Ishikawa (cell line): Measurements from ENCODE around the gene MTG2.

Source experiments
- CEBPB ChIP-seq: IDR thresholded peaks from 2 replicates; pipeline ENCODE4 v1.6.1; 2012
- CREB1 ChIP-seq: IDR thresholded peaks from 2 replicates; pipeline ENCODE4 v1.6.1; 2012; ENCODE audit warnings: low read depth
- EGR1 ChIP-seq: IDR thresholded peaks from 2 replicates; pipeline ENCODE4 v1.6.1; 2012
- EP300 ChIP-seq: IDR thresholded peaks from 2 replicates; pipeline ENCODE4 v1.6.1; 2012; ENCODE audit warnings: borderline replicate concordance
- FOXM1 ChIP-seq: IDR thresholded peaks from 2 replicates; pipeline ENCODE4 v1.6.1; 2012; ENCODE audit warnings: low read depth, borderline replicate concordance
- MAX ChIP-seq: IDR thresholded peaks from 2 replicates; pipeline ENCODE4 v1.6.1; 2012
- NFIC ChIP-seq: IDR thresholded peaks from 2 replicates; pipeline ENCODE4 v1.6.1; 2012
- RAD21 ChIP-seq: IDR thresholded peaks from 2 replicates; pipeline ENCODE4 v1.6.1; 2012; ENCODE audit warnings: low read depth
- TAF1 ChIP-seq: IDR thresholded peaks from 2 replicates; pipeline ENCODE4 v1.6.1; 2012; ENCODE audit warnings: low read depth, mild to moderate bottlenecking
- TCF12 ChIP-seq: IDR thresholded peaks from 2 replicates; pipeline ENCODE4 v1.6.1; 2012; ENCODE audit warnings: low read depth
- TEAD4 ChIP-seq: IDR thresholded peaks from 2 replicates; pipeline ENCODE4 v1.6.1; 2012
- YY1 ChIP-seq: IDR thresholded peaks from 2 replicates; pipeline ENCODE4 v1.6.1; 2012; ENCODE audit warnings: low read depth
- ZBTB7A ChIP-seq: IDR thresholded peaks from 2 replicates; pipeline ENCODE4 v1.6.1; 2012; ENCODE audit warnings: low read depth
- TF ChIP-seq, protein P1 (sequence below): IDR thresholded peaks from 2 replicates; pipeline ENCODE4 v1.6.1; 2012; ENCODE audit warnings: low read depth, mild to moderate bottlenecking
- TF ChIP-seq, protein P2 (sequence below): IDR thresholded peaks from 2 replicates; pipeline ENCODE4 v1.6.1; 2012

The MTG2 gene

DNA sequence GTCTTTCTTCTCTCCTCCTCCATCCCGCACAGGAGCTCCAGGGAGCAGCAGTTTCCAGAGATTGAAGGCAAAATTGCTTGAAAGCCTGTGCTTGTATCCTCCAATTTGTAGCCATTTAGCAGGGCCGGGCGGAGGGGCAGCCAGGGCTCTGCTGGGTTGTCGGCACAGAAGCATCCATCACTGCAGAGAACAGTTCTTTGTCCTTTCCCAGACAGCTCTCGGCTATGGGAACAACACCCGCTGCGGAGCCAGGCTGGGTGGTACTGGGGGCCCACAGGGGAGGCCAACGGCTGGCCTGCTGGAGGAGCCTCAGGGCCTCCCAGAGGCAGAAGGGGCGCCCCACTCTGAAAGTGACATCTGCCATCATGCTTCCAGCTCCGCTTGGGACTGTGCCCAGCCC lies 29.5 kb downstream of the MTG2 start:
- TF ChIP-seq FOXM1 (no peak), TEAD4 (no peak), TAF1 (no peak), NFIC (no peak), EP300 (no peak), TCF12 (no peak), ZBTB7A (no peak), YY1 (no peak)
- TF ChIP-seq, protein P1, sequence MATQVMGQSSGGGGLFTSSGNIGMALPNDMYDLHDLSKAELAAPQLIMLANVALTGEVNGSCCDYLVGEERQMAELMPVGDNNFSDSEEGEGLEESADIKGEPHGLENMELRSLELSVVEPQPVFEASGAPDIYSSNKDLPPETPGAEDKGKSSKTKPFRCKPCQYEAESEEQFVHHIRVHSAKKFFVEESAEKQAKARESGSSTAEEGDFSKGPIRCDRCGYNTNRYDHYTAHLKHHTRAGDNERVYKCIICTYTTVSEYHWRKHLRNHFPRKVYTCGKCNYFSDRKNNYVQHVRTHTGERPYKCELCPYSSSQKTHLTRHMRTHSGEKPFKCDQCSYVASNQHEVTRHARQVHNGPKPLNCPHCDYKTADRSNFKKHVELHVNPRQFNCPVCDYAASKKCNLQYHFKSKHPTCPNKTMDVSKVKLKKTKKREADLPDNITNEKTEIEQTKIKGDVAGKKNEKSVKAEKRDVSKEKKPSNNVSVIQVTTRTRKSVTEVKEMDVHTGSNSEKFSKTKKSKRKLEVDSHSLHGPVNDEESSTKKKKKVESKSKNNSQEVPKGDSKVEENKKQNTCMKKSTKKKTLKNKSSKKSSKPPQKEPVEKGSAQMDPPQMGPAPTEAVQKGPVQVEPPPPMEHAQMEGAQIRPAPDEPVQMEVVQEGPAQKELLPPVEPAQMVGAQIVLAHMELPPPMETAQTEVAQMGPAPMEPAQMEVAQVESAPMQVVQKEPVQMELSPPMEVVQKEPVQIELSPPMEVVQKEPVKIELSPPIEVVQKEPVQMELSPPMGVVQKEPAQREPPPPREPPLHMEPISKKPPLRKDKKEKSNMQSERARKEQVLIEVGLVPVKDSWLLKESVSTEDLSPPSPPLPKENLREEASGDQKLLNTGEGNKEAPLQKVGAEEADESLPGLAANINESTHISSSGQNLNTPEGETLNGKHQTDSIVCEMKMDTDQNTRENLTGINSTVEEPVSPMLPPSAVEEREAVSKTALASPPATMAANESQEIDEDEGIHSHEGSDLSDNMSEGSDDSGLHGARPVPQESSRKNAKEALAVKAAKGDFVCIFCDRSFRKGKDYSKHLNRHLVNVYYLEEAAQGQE: no peak

GRCh38 chr20:62214067-62214466 lies 31.2 kb downstream of the MTG2 start:
- TF ChIP-seq RAD21 (no peak), EGR1 (no peak), ZBTB7A (no peak), FOXM1 (no peak), TEAD4 (no peak), NFIC (no peak), TAF1 (no peak), TCF12 (no peak), YY1 (no peak)
- TF ChIP-seq, protein P2, sequence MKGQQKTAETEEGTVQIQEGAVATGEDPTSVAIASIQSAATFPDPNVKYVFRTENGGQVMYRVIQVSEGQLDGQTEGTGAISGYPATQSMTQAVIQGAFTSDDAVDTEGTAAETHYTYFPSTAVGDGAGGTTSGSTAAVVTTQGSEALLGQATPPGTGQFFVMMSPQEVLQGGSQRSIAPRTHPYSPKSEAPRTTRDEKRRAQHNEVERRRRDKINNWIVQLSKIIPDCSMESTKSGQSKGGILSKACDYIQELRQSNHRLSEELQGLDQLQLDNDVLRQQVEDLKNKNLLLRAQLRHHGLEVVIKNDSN: no peak

- TF ChIP-seq RAD21: no peak
- no peak for TF ChIP-seq MAX
- no peak for TF ChIP-seq FOXM1
- TF ChIP-seq, protein P1: no peak
- TF ChIP-seq EGR1: no peak
- no peak for TF ChIP-seq ZBTB7A
Measured at GRCh38 chr20:62215020-62215990, 32.5 kb downstream of the MTG2 start.

DNA sequence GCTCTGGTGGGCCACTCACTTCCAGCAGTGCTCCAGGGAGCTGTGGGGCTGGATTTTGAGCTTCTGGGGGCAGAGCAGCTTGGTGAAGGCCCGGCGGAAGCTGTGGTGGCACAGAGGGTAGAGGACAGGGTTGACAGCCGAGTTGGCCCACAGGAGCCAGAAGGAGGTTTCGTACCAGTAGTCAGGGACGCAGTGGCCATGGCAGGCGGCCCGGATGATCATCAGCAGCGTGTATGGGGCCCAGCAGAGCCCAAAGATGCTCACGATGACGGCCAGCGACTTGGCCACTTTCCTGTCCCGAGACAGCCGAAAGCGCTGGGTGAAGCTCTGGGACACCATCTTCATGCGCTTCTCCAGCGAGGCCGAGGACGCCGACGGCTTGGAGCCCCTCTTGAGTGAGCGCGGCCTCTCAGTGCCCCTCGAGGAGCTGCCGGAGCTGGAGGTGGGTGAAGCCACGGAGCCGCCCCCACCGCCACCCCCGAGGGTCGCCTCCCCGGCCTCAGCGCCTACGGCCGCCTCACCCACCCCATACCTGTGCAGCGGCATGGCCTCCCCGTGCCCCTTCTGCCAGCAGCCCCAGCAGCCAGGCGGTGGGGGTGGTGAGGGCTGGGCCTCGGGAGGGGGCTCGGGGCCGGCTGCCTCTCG lies 33.3 kb downstream of the MTG2 start:
- TF ChIP-seq TAF1 (no peak), RAD21 (no peak), ZBTB7A (no peak), EP300 (no peak), FOXM1 (no peak), TEAD4 (no peak), YY1 (no peak), TCF12 (no peak), NFIC (no peak), CREB1 (no peak), EGR1 (no peak), MAX (no peak), CEBPB (no peak)
- TF ChIP-seq, protein P2: no peak
- TF ChIP-seq, protein P1: no peak
